ENCODE measurements around the gene WTIP. TPM values are rescaled to one million over a fixed set of nuclear protein-coding genes. Genes with fewer than 3 reads are reported as not detected.

Gene WTIP
- total and polyA plus RNA-seq, 2 of the 4 experiments (the other 2 are of a cell fraction), result 30.3 to 48.9 TPM

GRCh38 chr19:34454685-34455084 lies 26.9 kb upstream of the WTIP start:
- Histone ChIP-seq H3K36me3 (ENCODE audit: control insufficient read depth, insufficient read depth, low read length) (peaks cover 30% of the 10 kb centered on the region), H3K4me1 (ENCODE audit: control insufficient read depth, insufficient read depth, low read length) (peaks cover 12% of the 10 kb centered on the region), H4K8ac (ENCODE audit: low read depth in 2 of 2, low read length in 2 of 2) (no peak overlapping the region), H3K18ac (ENCODE audit: low read depth, low read length) (no peak overlapping the region), H3K14ac (replicated peaks; ENCODE audit: low read depth, low read length) (no peak overlapping the region), H3K27me3 (ENCODE audit: control insufficient read depth, insufficient read depth, low read length) (no peaks in the 10 kb centered on the region), H2BK20ac (ENCODE audit: low read depth, low read length) (no peak overlapping the region), H3K23ac (ENCODE audit: low read depth, low read length) (no peak overlapping the region), H3K9me3 (ENCODE audit: control insufficient read depth, insufficient read depth, low read length) (no peaks in the 10 kb centered on the region), H3K56ac (ENCODE audit: extremely low read depth, insufficient read depth, low read length) (no peak overlapping the region), H2AFZ (replicated peaks; ENCODE audit: low read length, poor library complexity) (no peak overlapping the region), H2BK15ac (ENCODE audit: low read depth, low read length) (no peak overlapping the region), H3K9ac (ENCODE audit: low read depth, low read length) (no peak overlapping the region), H2BK5ac (ENCODE audit: low read depth, low read length, poor library complexity, severe bottlenecking) (no peak overlapping the region), H3K9me1 (ENCODE audit: insufficient read depth, low read length) (peaks cover 3% of the 10 kb centered on the region), H2BK120ac (ENCODE audit: low read depth, low read length) (no peak overlapping the region), H3K4me3 (ENCODE audit: insufficient read depth, low read depth, low read length) (no peak overlapping the region), H2AK9ac (replicated peaks; ENCODE audit: low read depth, low read length, poor library complexity) (no peak overlapping the region), H3K27ac (ENCODE audit: insufficient read depth, low read length) (no peak overlapping the region), H3K79me1 (ENCODE audit: low read depth in 1 of 2, low read length in 2 of 2) (peaks cover 28 to 52% of the 10 kb centered on the region in 2 experiments), H4K91ac (ENCODE audit: insufficient read depth, low read depth, low read length) (no peak overlapping the region), H2AK5ac (ENCODE audit: low read depth, low read length) (no peak overlapping the region), H3K4me2 (ENCODE audit: low read depth, low read length) (no peak overlapping the region), H4K20me1 (ENCODE audit: insufficient read depth, low read length) (peaks cover 22% of the 10 kb centered on the region), H3K4ac (ENCODE audit: low read depth, low read length) (no peak overlapping the region), H4K5ac (ENCODE audit: low read depth, low read length) (no peak overlapping the region)
- no TSS peak for BruUV-seq (replicated peaks)
- in situ Hi-C loops (cut with MboI; ENCODE audit: low sequenced_read_pairs) (no loop called here), intact Hi-C loops (cut with micrococcal nuclease) (no loop called here), dilution Hi-C loops (cut with HindIII; ENCODE audit: low sequenced_read_pairs, unreplicated experiment) (no loop called here)
- ChIA-PET POLR2A (ENCODE audit: unreplicated experiment) (no interaction called here), CTCF (no interaction called here)
- DNase-seq (no peak), ATAC-seq (ENCODE audit: low read depth) (no peak)
- WGBS, 2 experiments (ENCODE audit: extremely low coverage in 2 of 2, insufficient read length in 1 of 2), result 100% methylated on average over 1 of the region's 3 CpGs; no CpG with 5 or more reads in 1 of the 2 experiments
- TF ChIP-seq POLR2A (IDR thresholded peaks at IDR 0.05; ENCODE audit: low read depth, low read length) (no peak), BHLHE40 (IDR thresholded peaks at IDR 0.05; ENCODE audit: low read depth, low read length) (no peak), ELK1 (IDR thresholded peaks at IDR 0.05; ENCODE audit: borderline replicate concordance, low read depth, low read length) (no peak), CTCF (conservative IDR thresholded peaks at IDR 0.05; ENCODE audit: low read depth, low read length) (no peak), CEBPB (IDR thresholded peaks at IDR 0.05; ENCODE audit: low read depth, low read length) (no peak), RAD21 (IDR thresholded peaks at IDR 0.05; ENCODE audit: low read length) (no peak), CHD1 (IDR thresholded peaks at IDR 0.05; ENCODE audit: low read depth, low read length) (no peak), RFX5 (IDR thresholded peaks at IDR 0.05; ENCODE audit: low read depth, low read length) (no peak), RCOR1 (IDR thresholded peaks at IDR 0.05; ENCODE audit: insufficient replicate concordance, low read length) (no peak), MAFK (IDR thresholded peaks at IDR 0.05; ENCODE audit: low read depth, low read length) (no peak), MAZ (IDR thresholded peaks at IDR 0.05; ENCODE audit: borderline replicate concordance, low read depth, low read length) (no peak), USF2 (IDR thresholded peaks at IDR 0.05; ENCODE audit: low read depth, low read length) (no peak), NFE2L2 (IDR thresholded peaks at IDR 0.05; ENCODE audit: low read depth, low read length) (no peak), FOS (IDR thresholded peaks at IDR 0.05; ENCODE audit: low read depth, low read length) (no peak), MXI1 (IDR thresholded peaks at IDR 0.05; ENCODE audit: borderline replicate concordance, low read depth, low read length) (no peak), SMC3 (IDR thresholded peaks at IDR 0.05; ENCODE audit: low read depth, low read length) (no peak)
